Ishikawa (cell line): ENCODE results near the gene RGS9.

Experiments
- CEBPB ChIP-seq: IDR thresholded peaks from 2 replicates; pipeline ENCODE4 v1.6.1; 2012
- CREB1 ChIP-seq: IDR thresholded peaks from 2 replicates; pipeline ENCODE4 v1.6.1; 2012; ENCODE audit warnings: low read depth
- EGR1 ChIP-seq: IDR thresholded peaks from 2 replicates; pipeline ENCODE4 v1.6.1; 2012
- EP300 ChIP-seq: IDR thresholded peaks from 2 replicates; pipeline ENCODE4 v1.6.1; 2012; ENCODE audit warnings: borderline replicate concordance
- FOXM1 ChIP-seq: IDR thresholded peaks from 2 replicates; pipeline ENCODE4 v1.6.1; 2012; ENCODE audit warnings: low read depth, borderline replicate concordance
- MAX ChIP-seq: IDR thresholded peaks from 2 replicates; pipeline ENCODE4 v1.6.1; 2012
- NFIC ChIP-seq: IDR thresholded peaks from 2 replicates; pipeline ENCODE4 v1.6.1; 2012
- RAD21 ChIP-seq: IDR thresholded peaks from 2 replicates; pipeline ENCODE4 v1.6.1; 2012; ENCODE audit warnings: low read depth
- REST ChIP-seq: IDR thresholded peaks from 2 replicates; pipeline ENCODE4 v1.6.1; 2012; ENCODE audit warnings: low read depth, mild to moderate bottlenecking
- TAF1 ChIP-seq: IDR thresholded peaks from 2 replicates; pipeline ENCODE4 v1.6.1; 2012; ENCODE audit warnings: low read depth, mild to moderate bottlenecking
- TCF12 ChIP-seq: IDR thresholded peaks from 2 replicates; pipeline ENCODE4 v1.6.1; 2012; ENCODE audit warnings: low read depth
- USF1 ChIP-seq: IDR thresholded peaks from 2 replicates; pipeline ENCODE4 v1.6.1; 2012
- YY1 ChIP-seq: IDR thresholded peaks from 2 replicates; pipeline ENCODE4 v1.6.1; 2012; ENCODE audit warnings: low read depth
- ZBTB7A ChIP-seq: IDR thresholded peaks from 2 replicates; pipeline ENCODE4 v1.6.1; 2012; ENCODE audit warnings: low read depth

GRCh38 chr17:65100316-65101140 is 36.6 kb upstream of the RGS9 start:
- TF ChIP-seq YY1 (no peak), NFIC (no peak), EP300 (no peak), REST (no peak), CREB1 (no peak), MAX (peak; percentile 66), TAF1 (no peak), USF1 (no peak), TCF12 (no peak), ZBTB7A (peak; percentile 99), FOXM1 (no peak), RAD21 (peak; percentile 49; the same call in 1 of the 2 replicates), CEBPB (no peak), EGR1 (no peak)
